Right cardiac atrium (tissue), 5 donors: ENCODE measurements around the gene RAET1G. TPM values are rescaled to one million over a fixed set of nuclear protein-coding genes. Genes with fewer than 3 reads are reported as not detected.
"Not testable (repeated sequence)": the region's sequence is repeated elsewhere in the genome, so short reads cannot be mapped to it uniquely, and the experiment has no call there.

Experiments used
- ATAC-seq, 2 donors: fragments of 200-7000 bp; cut with Tn5 transposase; one replicate each; pipeline versions ENCODE4 v1.8.0 to v1.9.1; 2020; ENCODE audit warnings: moderate library complexity in 2 of 2, mild to moderate bottlenecking in 1 of 2
- DNase-seq, 3 donors: peaks; one replicate each; pipeline ENCODE4 v3.0.0-alpha.2; 2020
- H3K27ac ChIP-seq: one replicate; pipeline ENCODE4 v1.5.1; 2013; ENCODE audit warnings: mild to moderate bottlenecking, low read length, control low read depth, moderate library complexity
- H3K27me3 ChIP-seq: one replicate; pipeline ENCODE4 v1.6.1; 2013; ENCODE audit not compliant: control insufficient read depth, insufficient read depth
- H3K4me1 ChIP-seq: one replicate; pipeline ENCODE4 v1.6.1; 2013; ENCODE audit warnings: low read length; ENCODE audit not compliant: control insufficient read depth, insufficient read depth
- H3K4me3 ChIP-seq: one replicate; pipeline ENCODE4 v1.5.1; 2013; ENCODE audit warnings: low read length, control low read depth
- H3K9me3 ChIP-seq: one replicate; pipeline ENCODE4 v1.6.1; 2013; ENCODE audit warnings: low read length; ENCODE audit not compliant: control insufficient read depth
- WGBS: extraction: QIAGEN DNeasy Blood & Tissue Kit; methylation state at CpG from one replicate; pipeline ENCODE4 v1.1.7; 2013; 5-methylcytosine and 5-hydroxymethylcytosine counted together
- intact Hi-C, 4 donors: fragments of 100-400 bp; cut with DNase I; formaldehyde crosslinking; loops; one replicate each; pipeline versions ENCODE4 v1.11.0 to v1.14.0; 2022 to 2023
- polyA plus RNA-seq: library from polyadenylated mRNA; stranded (reverse); fragments of 200-250 nt; gene quantifications from one replicate; pipeline ENCODE4 v1.2.3, GENCODE V29; 2013
- total RNA-seq, 4 donors: library from RNA; stranded (reverse); fragmentation: NEBNext Ultra II Directional; extraction: Animal tissue kit (Norgen Biotek cat#: 25700); gene quantifications; one replicate each; pipeline ENCODE4 v1.2.1, GENCODE V29; 2021
- donor health status: healthy with polysubstance abuse.
- donor health status: DM: no; HTN: yes; CAD: no.
- donor health status: DM: no; HTN: no; CAD: no.
- donor health status: DM: no; HTN: yes; CAD: no; lungs with severe emphysema.
- donor health status: DM: yes; HTN: yes; CAD: no.

RAET1G gene
- total and polyA plus RNA-seq, 5 donors = 0.20 to 0.43 TPM; not detected in 3

- H3K4me3 ChIP-seq = no peak overlapping the region
- intact Hi-C loops = no loop called here
- peaks cover 22% of the 10 kb centered on the region for H3K4me1 ChIP-seq
- ATAC-seq (peak in 1 of 2 donors; percentile 11), DNase-seq (peak in 1 of 3 donors; percentile 62)
- 82% methylated on average over 3 of the region's 3 CpGs for WGBS
- no peaks in the 10 kb centered on the region for H3K27me3 ChIP-seq
- no peaks in the 10 kb centered on the region for H3K9me3 ChIP-seq
- H3K27ac ChIP-seq = peak overlapping the region; percentile 66
These were observed 26.4 kb downstream of the RAET1G start for GRCh38 chr6:149896491-149896890.

GRCh38 chr6:149895833-149896271, 27.1 kb downstream of the RAET1G start:
- ATAC-seq (peak; percentile 64 to 87), DNase-seq (peak; percentile 68 to 74 (median 70))
- intact Hi-C loops = no loop called here
- Histone ChIP-seq H3K4me3 (no peak overlapping the region), H3K9me3 (no peaks in the 10 kb centered on the region), H3K27me3 (no peaks in the 10 kb centered on the region), H3K27ac (peak overlapping the region; percentile 82), H3K4me1 (peaks cover 22% of the 10 kb centered on the region)
- 29% methylated on average over 5 of the region's 5 CpGs for WGBS

- peak; percentile 77 to 89 (median 83) for DNase-seq
- intact Hi-C loops = no loop called here
These were observed 27.8 kb downstream of the RAET1G start for GRCh38 chr6:149895048-149895590.

DNA sequence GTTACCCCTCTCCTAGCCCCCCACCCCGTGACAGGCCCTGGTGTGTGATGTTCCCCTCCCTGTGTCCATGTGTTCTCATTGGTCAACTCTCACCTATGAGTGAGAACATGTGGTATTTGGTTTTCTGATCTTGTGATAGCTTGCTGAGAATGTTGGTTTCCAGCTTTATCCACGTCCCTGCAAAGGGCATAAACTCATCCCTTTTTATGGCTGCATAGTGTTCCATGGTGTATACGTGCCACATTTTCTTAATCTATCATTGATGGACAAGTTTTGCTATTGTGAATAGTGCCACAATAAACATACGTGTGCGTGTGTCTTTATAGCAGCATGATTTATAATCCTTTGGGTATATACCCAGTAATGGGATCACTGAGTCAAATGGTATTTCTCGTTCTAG, 31.1 kb downstream of the RAET1G start:
- DNase-seq, H3K4me3 ChIP-seq, intact Hi-C loops, H3K9me3 ChIP-seq, H3K27ac ChIP-seq, H3K27me3 ChIP-seq, ATAC-seq: not testable (repeated sequence)
- H3K4me1 ChIP-seq = peaks cover 17% of the 10 kb centered on the region
- 76% methylated on average over 6 of the region's 6 CpGs for WGBS

More at GRCh38 chr6:149895048-149895590, 27.8 kb downstream of the RAET1G start:
- H3K27ac ChIP-seq = peak overlapping the region; percentile 86
- 41% methylated on average over 7 of the region's 7 CpGs for WGBS
- H3K4me3 ChIP-seq = no peak overlapping the region
- no peaks in the 10 kb centered on the region for H3K27me3 ChIP-seq
- H3K9me3 ChIP-seq = no peaks in the 10 kb centered on the region
- H3K4me1 ChIP-seq = peaks cover 22% of the 10 kb centered on the region
- ATAC-seq = peak; percentile 87 to 88

GRCh38 chr6:149891259-149891658, 31.7 kb downstream of the RAET1G start:
- DNase-seq (no peak), ATAC-seq (no peak)
- H3K27me3 ChIP-seq = no peaks in the 10 kb centered on the region
- intact Hi-C loops = no loop called here
- H3K4me1 ChIP-seq = peaks cover 11% of the 10 kb centered on the region
- WGBS = 85% methylated on average over 3 of the region's 3 CpGs
- no peaks in the 10 kb centered on the region for H3K9me3 ChIP-seq
- no peak overlapping the region for H3K4me3 ChIP-seq
- no peak overlapping the region for H3K27ac ChIP-seq

- WGBS = 68% methylated on average over 6 of the region's 6 CpGs
- Histone ChIP-seq H3K4me1 (peaks cover 6% of the 10 kb centered on the region), H3K9me3 (no peaks in the 10 kb centered on the region), H3K27ac (no peak overlapping the region), H3K4me3 (no peak overlapping the region), H3K27me3 (no peaks in the 10 kb centered on the region)
- DNase-seq (no peak), ATAC-seq (peak in 1 of 2 donors; percentile 49)
- intact Hi-C loops = no loop called here
These were observed 32.3 kb downstream of the RAET1G start for GRCh38 chr6:149890629-149891045.

DNA sequence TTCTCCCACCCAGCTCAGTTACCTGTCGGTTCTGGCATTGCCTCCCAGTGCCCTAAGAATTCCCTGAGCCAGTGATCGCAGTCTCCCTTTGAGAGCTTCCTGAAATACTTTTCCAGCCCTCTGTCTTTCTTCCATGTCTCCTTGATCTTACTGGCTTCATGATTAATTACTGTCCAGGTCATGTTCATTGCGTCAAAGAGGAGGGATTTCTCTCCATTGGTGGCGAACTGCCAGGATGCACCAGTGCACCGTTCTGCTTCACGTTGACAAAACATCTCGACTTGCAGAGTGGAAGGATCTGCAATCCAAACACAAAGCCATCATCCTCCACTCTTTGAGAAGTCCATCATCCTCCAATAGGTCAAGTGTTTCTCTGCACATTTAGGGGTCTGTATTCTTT, 33.6 kb downstream of the RAET1G start:
- 81% methylated on average over 7 of the region's 7 CpGs for WGBS
- ATAC-seq = no peak
- intact Hi-C loops = no loop called here
- H3K27me3 ChIP-seq = no peaks in the 10 kb centered on the region
- H3K4me1 ChIP-seq = no peaks in the 10 kb centered on the region
- no peak overlapping the region for H3K4me3 ChIP-seq
- H3K27ac ChIP-seq = no peak overlapping the region
- no peaks in the 10 kb centered on the region for H3K9me3 ChIP-seq
- no peak for DNase-seq

- Histone ChIP-seq H3K27me3 (no peaks in the 10 kb centered on the region), H3K27ac (no peak overlapping the region), H3K9me3 (no peaks in the 10 kb centered on the region), H3K4me1 (no peaks in the 10 kb centered on the region), H3K4me3 (no peak overlapping the region)
- ATAC-seq = no peak
- no peak for DNase-seq
- intact Hi-C loops = no loop called here
- 59% methylated on average over 1 of the region's 1 CpG for WGBS
These were observed 34.3 kb downstream of the RAET1G start for GRCh38 chr6:149888659-149889058.

GRCh38 chr6:149888093-149888492, 34.8 kb downstream of the RAET1G start:
- H3K4me1 ChIP-seq = no peaks in the 10 kb centered on the region
- WGBS = 71% methylated on average over 9 of the region's 9 CpGs

GRCh38 chr6:149887343-149887742, 35.6 kb downstream of the RAET1G start:
- intact Hi-C loops = no loop called here
- peak in 1 of 2 donors; percentile 26 for ATAC-seq
- WGBS = 60% methylated on average over 3 of the region's 3 CpGs

More at GRCh38 chr6:149888093-149888492, 34.8 kb downstream of the RAET1G start:
- Histone ChIP-seq H3K9me3 (no peaks in the 10 kb centered on the region), H3K4me3 (no peak overlapping the region), H3K27ac (no peak overlapping the region), H3K27me3 (no peaks in the 10 kb centered on the region)
- ATAC-seq (no peak), DNase-seq (no peak)
- intact Hi-C loops = no loop called here

GRCh38 chr6:149885888-149886287, 37.0 kb downstream of the RAET1G start:
- Histone ChIP-seq H3K4me3 (no peak overlapping the region), H3K9me3 (no peaks in the 10 kb centered on the region), H3K27me3 (no peaks in the 10 kb centered on the region), H3K4me1 (no peaks in the 10 kb centered on the region), H3K27ac (no peak overlapping the region)
- ATAC-seq (no peak), DNase-seq (no peak)
- 87% methylated on average over 3 of the region's 3 CpGs for WGBS
- intact Hi-C loops = no loop called here

More at GRCh38 chr6:149887343-149887742, 35.6 kb downstream of the RAET1G start:
- no peak overlapping the region for H3K4me3 ChIP-seq
- peak in 1 of 3 donors; percentile 35 for DNase-seq
- no peak overlapping the region for H3K27ac ChIP-seq
- no peaks in the 10 kb centered on the region for H3K9me3 ChIP-seq
- H3K27me3 ChIP-seq = no peaks in the 10 kb centered on the region
- no peaks in the 10 kb centered on the region for H3K4me1 ChIP-seq
